Measurements from ENCODE around the gene WFIKKN1. TPM values are rescaled to one million over a fixed set of nuclear protein-coding genes. Genes with fewer than 3 reads are reported as not detected.

Gene WFIKKN1
- total and polyA plus RNA-seq, 2 of the 13 experiments (the other 11 are each of a cell fraction or from before 2014, with no cell fraction given), result 1.7 to 4.9 TPM

DNA sequence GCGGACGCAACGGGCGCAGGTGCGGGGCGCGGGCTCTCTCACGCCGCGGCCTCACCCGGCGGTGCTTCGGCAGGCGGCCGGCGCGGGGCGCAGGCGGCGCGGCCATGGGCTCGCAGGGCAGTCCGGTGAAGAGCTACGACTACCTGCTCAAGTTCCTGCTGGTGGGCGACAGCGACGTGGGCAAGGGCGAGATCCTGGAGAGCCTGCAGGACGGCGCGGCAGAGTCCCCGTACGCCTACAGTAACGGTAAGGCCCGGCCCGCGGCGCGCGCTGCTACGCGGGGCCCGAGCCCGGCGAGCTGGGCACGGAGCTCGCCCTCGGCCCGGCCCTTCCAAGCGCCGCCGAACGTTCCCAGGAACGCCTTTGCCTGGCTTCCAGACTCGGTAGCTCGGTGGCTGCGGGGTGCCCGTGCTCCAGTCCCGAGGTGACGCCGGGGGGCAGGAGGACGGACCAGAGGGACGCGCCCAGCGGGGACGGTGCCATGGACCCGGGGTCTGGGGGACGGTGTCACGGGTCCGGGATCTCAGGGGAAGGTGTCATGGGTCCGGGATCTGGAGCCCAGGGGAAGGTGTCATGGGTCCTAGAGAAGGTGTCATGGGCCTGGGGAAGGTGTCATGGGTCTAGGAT is 40.5 kb upstream of the WFIKKN1 start (continued):
- TF ChIP-seq ZNF747 (CRISPR knock-in tag; IDR thresholded peaks at IDR 0.05; ENCODE audit: borderline replicate concordance) (no peak), ZBTB39 (CRISPR knock-in tag; IDR thresholded peaks at IDR 0.05) (no peak), ZNF142 (CRISPR knock-in tag; IDR thresholded peaks at IDR 0.05) (0 out of 2 replicates have a peak, but pooled peaks have one; percentile 45), AHDC1 (CRISPR knock-in tag; IDR thresholded peaks at IDR 0.05; ENCODE audit: borderline replicate concordance) (no peak)
- TF ChIP-seq, protein P1, sequence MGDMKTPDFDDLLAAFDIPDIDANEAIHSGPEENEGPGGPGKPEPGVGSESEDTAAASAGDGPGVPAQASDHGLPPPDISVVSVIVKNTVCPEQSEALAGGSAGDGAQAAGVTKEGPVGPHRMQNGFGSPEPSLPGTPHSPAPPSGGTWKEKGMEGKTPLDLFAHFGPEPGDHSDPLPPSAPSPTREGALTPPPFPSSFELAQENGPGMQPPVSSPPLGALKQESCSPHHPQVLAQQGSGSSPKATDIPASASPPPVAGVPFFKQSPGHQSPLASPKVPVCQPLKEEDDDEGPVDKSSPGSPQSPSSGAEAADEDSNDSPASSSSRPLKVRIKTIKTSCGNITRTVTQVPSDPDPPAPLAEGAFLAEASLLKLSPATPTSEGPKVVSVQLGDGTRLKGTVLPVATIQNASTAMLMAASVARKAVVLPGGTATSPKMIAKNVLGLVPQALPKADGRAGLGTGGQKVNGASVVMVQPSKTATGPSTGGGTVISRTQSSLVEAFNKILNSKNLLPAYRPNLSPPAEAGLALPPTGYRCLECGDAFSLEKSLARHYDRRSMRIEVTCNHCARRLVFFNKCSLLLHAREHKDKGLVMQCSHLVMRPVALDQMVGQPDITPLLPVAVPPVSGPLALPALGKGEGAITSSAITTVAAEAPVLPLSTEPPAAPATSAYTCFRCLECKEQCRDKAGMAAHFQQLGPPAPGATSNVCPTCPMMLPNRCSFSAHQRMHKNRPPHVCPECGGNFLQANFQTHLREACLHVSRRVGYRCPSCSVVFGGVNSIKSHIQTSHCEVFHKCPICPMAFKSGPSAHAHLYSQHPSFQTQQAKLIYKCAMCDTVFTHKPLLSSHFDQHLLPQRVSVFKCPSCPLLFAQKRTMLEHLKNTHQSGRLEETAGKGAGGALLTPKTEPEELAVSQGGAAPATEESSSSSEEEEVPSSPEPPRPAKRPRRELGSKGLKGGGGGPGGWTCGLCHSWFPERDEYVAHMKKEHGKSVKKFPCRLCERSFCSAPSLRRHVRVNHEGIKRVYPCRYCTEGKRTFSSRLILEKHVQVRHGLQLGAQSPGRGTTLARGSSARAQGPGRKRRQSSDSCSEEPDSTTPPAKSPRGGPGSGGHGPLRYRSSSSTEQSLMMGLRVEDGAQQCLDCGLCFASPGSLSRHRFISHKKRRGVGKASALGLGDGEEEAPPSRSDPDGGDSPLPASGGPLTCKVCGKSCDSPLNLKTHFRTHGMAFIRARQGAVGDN (CRISPR knock-in tag; IDR thresholded peaks at IDR 0.05), result peak; percentile 60
- TF ChIP-seq, protein P2, sequence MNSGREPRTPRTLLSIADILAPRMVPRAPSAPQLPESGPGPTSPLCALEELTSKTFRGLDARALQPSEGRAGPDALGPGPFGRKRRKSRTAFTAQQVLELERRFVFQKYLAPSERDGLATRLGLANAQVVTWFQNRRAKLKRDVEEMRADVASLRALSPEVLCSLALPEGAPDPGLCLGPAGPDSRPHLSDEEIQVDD (CRISPR knock-in tag; IDR thresholded peaks at IDR 0.05; ENCODE audit: borderline replicate concordance), result peak; percentile 20; the same call in 1 of the 2 replicates
